NOMO-1 treated with DMSO at 0.1 percent for 48 hours (cell line): ENCODE measurements around the gene SHISA8.
"Not testable (repeated sequence)": the region's sequence is repeated elsewhere in the genome, so short reads cannot be mapped to it uniquely, and the experiment has no call there.

Source experiments
- DNase-seq: peaks from one replicate; lab custom pipeline; 2025; ENCODE audit not compliant: unreplicated experiment; lab: John Stamatoyannopoulos, UW

The SHISA8 gene

GRCh38 chr22:41915035-41915785 lies at the start of gene SHISA8:
Gene SHISA8 (minus strand): TSS chr22:41915074. CDS start chr22:41914667, 407 bp downstream.
- no peak for DNase-seq

- DNase-seq: no peak
Observed at GRCh38 chr22:41964112-41964491, 49.2 kb upstream of the SHISA8 start.

GRCh38 chr22:41963453-41964111 lies 48.7 kb upstream of the SHISA8 start:
- DNase-seq: peak; percentile 26

GRCh38 chr22:41957941-41958556 lies 43.2 kb upstream of the SHISA8 start:
- DNase-seq: no peak

GRCh38 chr22:41952713-41953112 lies 37.8 kb upstream of the SHISA8 start:
- no peak for DNase-seq

- no peak for DNase-seq
Observed at GRCh38 chr22:41951898-41952474, 37.1 kb upstream of the SHISA8 start, which contains the start of gene SMIM45. Gene SMIM45 (plus strand): TSS chr22:41952150.

GRCh38 chr22:41949297-41949965 lies 34.6 kb upstream of the SHISA8 start:
- DNase-seq: no peak

GRCh38 chr22:41948928-41949296 lies 34.0 kb upstream of the SHISA8 start:
- DNase-seq: not testable (repeated sequence)

- DNase-seq: no peak
Observed at GRCh38 chr22:41948142-41948541, 33.3 kb upstream of the SHISA8 start.

- DNase-seq: no peak
Observed at GRCh38 chr22:41947424-41948080, 32.7 kb upstream of the SHISA8 start.

- DNase-seq: peak; percentile 97
Observed at GRCh38 chr22:41946629-41947423, 32.0 kb upstream of the SHISA8 start, which contains the start of gene CENPM. Gene CENPM (minus strand): TSS chr22:41947152. CDS start chr22:41947076, 76 bp downstream.

GRCh38 chr22:41943661-41944209 lies 28.9 kb upstream of the SHISA8 start:
- DNase-seq: no peak

- peak; percentile 70 for DNase-seq
Observed at GRCh38 chr22:41940832-41941765, 26.2 kb upstream of the SHISA8 start.

GRCh38 chr22:41939981-41940831 lies 25.3 kb upstream of the SHISA8 start:
- no peak for DNase-seq

GRCh38 chr22:41936894-41937169 lies 22.0 kb upstream of the SHISA8 start:
- no peak for DNase-seq

- no peak for DNase-seq
Observed at GRCh38 chr22:41935509-41935908, 20.6 kb upstream of the SHISA8 start.

- DNase-seq: no peak
Observed at GRCh38 chr22:41935015-41935351, 20.1 kb upstream of the SHISA8 start.
